Endothelial cell of umbilical vein (primary cell): ENCODE measurements around the gene DIP2C.

Source experiments
- EZH2 ChIP-seq: IDR thresholded peaks from 2 replicates; pipeline ENCODE4 v1.6.1; 2012; ENCODE audit warnings: borderline replicate concordance, low read depth, mild to moderate bottlenecking, moderate library complexity, low read length, inconsistent platforms; ENCODE audit not compliant: severe bottlenecking
- POLR2A ChIP-seq: IDR thresholded peaks from 2 replicates; pipeline ENCODE4 v1.6.1; 2012; ENCODE audit warnings: low read depth, mild to moderate bottlenecking, control low read depth, low read length
- POLR2AphosphoS5 ChIP-seq: IDR thresholded peaks from 2 replicates; pipeline ENCODE4 v1.6.1; 2012; ENCODE audit warnings: low read depth, mild to moderate bottlenecking, control low read depth, low read length, moderate library complexity; ENCODE audit not compliant: insufficient read depth
- TF ChIP-seq, protein P1 (sequence below), 2 donors: IDR thresholded peaks; 1 replicate in 1 of 2; 2 replicates in 1 of 2; pipeline ENCODE4 v1.5.1; 2011; ENCODE audit warnings: low read length in 2 of 2, mild to moderate bottlenecking in 2 of 2, moderate library complexity in 2 of 2, control low read depth in 1 of 2, inconsistent platforms in 1 of 2, low read depth in 1 of 2; ENCODE audit not compliant: insufficient read depth in 1 of 2; ENCODE audit errors: extremely low read depth in 1 of 2

- TF ChIP-seq, protein P1, sequence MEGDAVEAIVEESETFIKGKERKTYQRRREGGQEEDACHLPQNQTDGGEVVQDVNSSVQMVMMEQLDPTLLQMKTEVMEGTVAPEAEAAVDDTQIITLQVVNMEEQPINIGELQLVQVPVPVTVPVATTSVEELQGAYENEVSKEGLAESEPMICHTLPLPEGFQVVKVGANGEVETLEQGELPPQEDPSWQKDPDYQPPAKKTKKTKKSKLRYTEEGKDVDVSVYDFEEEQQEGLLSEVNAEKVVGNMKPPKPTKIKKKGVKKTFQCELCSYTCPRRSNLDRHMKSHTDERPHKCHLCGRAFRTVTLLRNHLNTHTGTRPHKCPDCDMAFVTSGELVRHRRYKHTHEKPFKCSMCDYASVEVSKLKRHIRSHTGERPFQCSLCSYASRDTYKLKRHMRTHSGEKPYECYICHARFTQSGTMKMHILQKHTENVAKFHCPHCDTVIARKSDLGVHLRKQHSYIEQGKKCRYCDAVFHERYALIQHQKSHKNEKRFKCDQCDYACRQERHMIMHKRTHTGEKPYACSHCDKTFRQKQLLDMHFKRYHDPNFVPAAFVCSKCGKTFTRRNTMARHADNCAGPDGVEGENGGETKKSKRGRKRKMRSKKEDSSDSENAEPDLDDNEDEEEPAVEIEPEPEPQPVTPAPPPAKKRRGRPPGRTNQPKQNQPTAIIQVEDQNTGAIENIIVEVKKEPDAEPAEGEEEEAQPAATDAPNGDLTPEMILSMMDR (IDR thresholded peaks at IDR 0.05; ENCODE audit: extremely low read depth in 1 of 2, insufficient read depth in 1 of 2, low read depth in 1 of 2, low read length in 2 of 2), result no peak
- TF ChIP-seq POLR2AphosphoS5 (no peak), POLR2A (no peak), EZH2 (no peak)
Observed at GRCh38 chr10:633279-634245, 55.9 kb downstream of the DIP2C start.
